ENCODE results near the gene IPO13. TPM values are rescaled to one million over a fixed set of nuclear protein-coding genes. Genes with fewer than 3 reads are reported as not detected.

The IPO13 gene
- total and polyA plus RNA-seq, 9 donors: 8.6 to 30.3 (median 20.8) TPM

- H3K4me3 ChIP-seq: no peak overlapping the region
- H3K27me3 ChIP-seq: no peaks in the 10 kb centered on the region
- no peaks in the 10 kb centered on the region for H3K9me3 ChIP-seq
- H3K4me1 ChIP-seq (ENCODE audit: insufficient read depth): peaks cover 1% of the 10 kb centered on the region
- TF ChIP-seq EP300 (IDR thresholded peaks at IDR 0.05): no peak
- TF ChIP-seq CTCF (IDR thresholded peaks at IDR 0.05): no peak
- TF ChIP-seq POLR2A (IDR thresholded peaks at IDR 0.05): no peak
- 72 to 78% (median 76%) methylated on average over 6 of the region's 6 CpGs for WGBS, 3 donors
- no peak overlapping the region for H3K27ac ChIP-seq
- H3K36me3 ChIP-seq: no peaks in the 10 kb centered on the region
- DNase-seq: no peak
- intact Hi-C loops (cut with DNase I): no loop called here
Measured at GRCh38 chr1:43987159-43987902, 40.6 kb downstream of the IPO13 start.

- 60 to 74% (median 62%) methylated on average over 19 of the region's 19 CpGs for WGBS, 3 donors
- TF ChIP-seq EP300 (IDR thresholded peaks at IDR 0.05) (no peak), CTCF (IDR thresholded peaks at IDR 0.05) (no peak), POLR2A (IDR thresholded peaks at IDR 0.05) (no peak)
- Histone ChIP-seq H3K27me3 (no peaks in the 10 kb centered on the region), H3K9me3 (no peaks in the 10 kb centered on the region), H3K4me1 (ENCODE audit: insufficient read depth) (peaks cover 1% of the 10 kb centered on the region), H3K4me3 (peak overlapping the region; percentile 62), H3K36me3 (no peaks in the 10 kb centered on the region), H3K27ac (peak overlapping the region in 1 of 2 donors; percentile 51)
- intact Hi-C loops (cut with DNase I): loop anchor here in 1 of 4 donors (5.0 kb wide), 1 partner anchor 647 kb away; no protein-coding TSS in a partner anchor
- no peak for DNase-seq
Measured at GRCh38 chr1:43990271-43991199, 43.8 kb downstream of the IPO13 start.

GRCh38 chr1:43991200-43991475, 44.4 kb downstream of the IPO13 start:
- DNase-seq: no peak
- intact Hi-C loops (cut with DNase I): loop anchor here in 1 of 4 donors (5.0 kb wide), 1 partner anchor 646 kb away; no protein-coding TSS in a partner anchor
- Histone ChIP-seq H3K9me3 (no peaks in the 10 kb centered on the region), H3K27ac (peak overlapping the region in 1 of 2 donors; percentile 51), H3K4me3 (peak overlapping the region; percentile 62), H3K36me3 (no peaks in the 10 kb centered on the region), H3K4me1 (ENCODE audit: insufficient read depth) (peaks cover 1% of the 10 kb centered on the region), H3K27me3 (no peaks in the 10 kb centered on the region)
- 1 to 2% (median 1%) methylated on average over 10 of the region's 10 CpGs for WGBS, 3 donors
- no peak for TF ChIP-seq CTCF (IDR thresholded peaks at IDR 0.05)

GRCh38 chr1:43991476-43992231, 44.9 kb downstream of the IPO13 start, which contains the start of gene CCDC24:
Gene CCDC24 (plus strand): TSS chr1:43991599. CDS start chr1:43991879, 280 bp downstream.
- peak within 1 kb of the TSS; percentile 62 for H3K4me3 ChIP-seq
- no peaks in the 10 kb centered on the region for H3K36me3 ChIP-seq
- intact Hi-C loops (cut with DNase I): loop anchor here in 1 of 4 donors (5.0 kb wide), 1 partner anchor 646 kb away; no protein-coding TSS in a partner anchor
- DNase-seq: peak; percentile 85 to 91 (median 88)
- no peaks in the 10 kb centered on the region for H3K9me3 ChIP-seq
- no peak for TF ChIP-seq CTCF (IDR thresholded peaks at IDR 0.05)
- TF ChIP-seq EP300 (IDR thresholded peaks at IDR 0.05): no peak
- TF ChIP-seq POLR2A (IDR thresholded peaks at IDR 0.05): no peak
- 0 to 2% (median 0%) methylated on average over 29 to 66 of the region's 66 CpGs for WGBS, 3 donors
- H3K4me1 ChIP-seq (ENCODE audit: insufficient read depth): peaks cover 1% of the 10 kb centered on the region
- H3K27me3 ChIP-seq: no peaks in the 10 kb centered on the region
- peak within 1 kb of the TSS; percentile 19 to 51 for H3K27ac ChIP-seq
